ENCODE data around the gene TLR1. TPM values are rescaled to one million over a fixed set of nuclear protein-coding genes. Genes with fewer than 3 reads are reported as not detected.

TLR1 gene
- not detected in 2 replicates for total RNA-seq (2021)
- long read RNA-seq: 0 reads

DNA sequence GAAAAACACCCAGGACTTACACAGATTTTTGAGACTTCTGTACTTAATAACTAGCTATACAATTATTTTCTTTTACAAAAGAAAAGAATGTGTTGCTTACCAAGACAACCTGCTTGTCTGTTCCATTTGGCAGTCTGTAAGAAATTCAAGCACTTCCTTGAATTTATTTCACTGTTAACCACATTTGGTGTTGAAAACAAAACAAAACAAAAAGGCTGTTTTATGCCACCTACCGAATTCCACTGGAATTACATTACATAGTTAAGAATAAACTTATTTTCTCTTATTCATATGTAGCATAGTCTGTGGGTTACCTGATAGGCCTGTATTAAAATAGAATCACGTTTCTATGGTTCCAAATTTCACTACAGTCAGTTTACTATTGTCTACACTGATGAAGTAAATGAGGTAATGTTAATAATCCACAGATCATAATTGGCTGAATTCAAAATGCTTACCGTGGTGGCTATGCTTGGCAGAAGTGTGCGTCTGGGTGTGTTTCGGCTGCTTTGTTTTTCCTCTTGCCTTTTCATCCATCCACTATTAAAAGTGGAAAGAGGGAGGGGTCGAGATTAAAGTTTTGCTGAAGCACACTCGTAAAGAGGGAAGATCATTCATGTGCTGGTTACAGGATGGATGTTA lies at the start of gene TLR1:
TSS of gene TLR1 (minus strand) at position 138 of the 642 bp plus-strand sequence. CDS start 5,960 bp downstream, outside the sequence.
- Histone ChIP-seq H4K5ac (ENCODE audit: insufficient read length, low read depth, low read length) (no peak within 1 kb of the TSS), H2BK20ac (ENCODE audit: low read depth, low read length, poor library complexity, severe bottlenecking) (no peak within 1 kb of the TSS), H3K23ac (ENCODE audit: insufficient read length, low read depth, low read length) (no peak within 1 kb of the TSS), H3K14ac (ENCODE audit: insufficient read depth, low read length) (no peak within 1 kb of the TSS), H2AK5ac (ENCODE audit: insufficient read length, low read length) (no peak within 1 kb of the TSS), H3K4me2 (ENCODE audit: insufficient read depth, insufficient read length, low read length) (no peak within 1 kb of the TSS), H3K4ac (ENCODE audit: low read depth, low read length) (no peak within 1 kb of the TSS), H3K4me1 (ENCODE audit: insufficient read depth, low read length) (no peaks in the 10 kb centered on the region), H3K18ac (ENCODE audit: insufficient read length, low read depth, low read length) (no peak within 1 kb of the TSS), H2BK12ac (ENCODE audit: insufficient read length, low read depth, low read length) (no peak within 1 kb of the TSS), H3K23me2 (ENCODE audit: insufficient read length, low read depth, low read length, poor library complexity, severe bottlenecking) (no peaks in the 10 kb centered on the region), H4K20me1 (ENCODE audit: control insufficient read depth, insufficient read depth, insufficient read length) (no peaks in the 10 kb centered on the region), H2AFZ (ENCODE audit: low read length) (no peak within 1 kb of the TSS), H3T11ph (ENCODE audit: low read length) (no peak within 1 kb of the TSS), H3K79me1 (ENCODE audit: insufficient read depth, low read depth, low read length, poor library complexity, severe bottlenecking) (no peaks in the 10 kb centered on the region), H3K27ac (ENCODE audit: insufficient read length, low read depth, low read length) (no peak within 1 kb of the TSS), H2BK120ac (ENCODE audit: low read depth, low read length, poor library complexity, severe bottlenecking) (no peak within 1 kb of the TSS), H3K79me2 (ENCODE audit: insufficient read depth, low read length) (no peaks in the 10 kb centered on the region), H3K9me3 (ENCODE audit: control insufficient read depth, low read depth, low read length) (peaks cover 12% of the 10 kb centered on the region), H3K56ac (ENCODE audit: insufficient read length, low read depth, low read length) (no peak within 1 kb of the TSS), H2BK5ac (ENCODE audit: insufficient read length, low read length) (no peak within 1 kb of the TSS), H3K9ac (ENCODE audit: extremely low read depth, insufficient read length, low read length) (no peak within 1 kb of the TSS), H3K27me3 (ENCODE audit: insufficient read depth, low read length) (no peaks in the 10 kb centered on the region), H4K91ac (ENCODE audit: insufficient read length, low read depth, low read length) (no peak within 1 kb of the TSS), H2BK15ac (ENCODE audit: low read depth, low read length) (no peak within 1 kb of the TSS), H4K8ac (replicated peaks; ENCODE audit: insufficient read length, low read depth, low read length) (no peak within 1 kb of the TSS)
- Mint-ChIP-seq H3K4me1 (no peaks in the 10 kb centered on the region), H3K9me3 (peaks cover 35 to 54% of the 10 kb centered on the region in 2 experiments), H3K4me3 (no peak within 1 kb of the TSS), H3K27ac (no peak within 1 kb of the TSS), H3K27me3 (ENCODE audit: low read depth) (peaks cover 2% of the 10 kb centered on the region; the same call in 1 of the 2 replicates), H3K36me3 (ENCODE audit: insufficient read depth in 1 of 3, low read depth in 3 of 3) (peaks cover 16 to 29% (median 17%) of the 10 kb centered on the region in 3 experiments)
- no CpG with 5 or more reads among the region's 7 CpGs for WGBS (ENCODE audit: extremely low coverage, insufficient read length, low lambda C conversion rate)
- TF ChIP-seq, protein P1, sequence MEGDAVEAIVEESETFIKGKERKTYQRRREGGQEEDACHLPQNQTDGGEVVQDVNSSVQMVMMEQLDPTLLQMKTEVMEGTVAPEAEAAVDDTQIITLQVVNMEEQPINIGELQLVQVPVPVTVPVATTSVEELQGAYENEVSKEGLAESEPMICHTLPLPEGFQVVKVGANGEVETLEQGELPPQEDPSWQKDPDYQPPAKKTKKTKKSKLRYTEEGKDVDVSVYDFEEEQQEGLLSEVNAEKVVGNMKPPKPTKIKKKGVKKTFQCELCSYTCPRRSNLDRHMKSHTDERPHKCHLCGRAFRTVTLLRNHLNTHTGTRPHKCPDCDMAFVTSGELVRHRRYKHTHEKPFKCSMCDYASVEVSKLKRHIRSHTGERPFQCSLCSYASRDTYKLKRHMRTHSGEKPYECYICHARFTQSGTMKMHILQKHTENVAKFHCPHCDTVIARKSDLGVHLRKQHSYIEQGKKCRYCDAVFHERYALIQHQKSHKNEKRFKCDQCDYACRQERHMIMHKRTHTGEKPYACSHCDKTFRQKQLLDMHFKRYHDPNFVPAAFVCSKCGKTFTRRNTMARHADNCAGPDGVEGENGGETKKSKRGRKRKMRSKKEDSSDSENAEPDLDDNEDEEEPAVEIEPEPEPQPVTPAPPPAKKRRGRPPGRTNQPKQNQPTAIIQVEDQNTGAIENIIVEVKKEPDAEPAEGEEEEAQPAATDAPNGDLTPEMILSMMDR (conservative IDR thresholded peaks at IDR 0.05): peak; percentile 47; the same call in 2 of the 3 replicates
- DNase-seq: no peak
